Fibroblast of pulmonary artery (primary cell): ENCODE results near the gene MOGAT2.

Source experiments
- DNase-seq: peaks from one replicate; pipeline ENCODE4 v3.0.0-alpha.2; 2010; ENCODE audit warnings: low read depth
- H3K4me3 ChIP-seq: replicated peaks from 2 replicates; pipeline ENCODE4 v1.5.1; 2011; ENCODE audit warnings: low read depth, mild to moderate bottlenecking, control low read depth, low read length, moderate library complexity
- CTCF ChIP-seq: IDR thresholded peaks from 2 replicates; pipeline ENCODE4 v1.5.1; 2011; ENCODE audit warnings: mild to moderate bottlenecking, control low read depth, low read length, inconsistent platforms; ENCODE audit errors: missing control alignments

The MOGAT2 gene

GRCh38 chr11:75766443-75767227, 49.0 kb downstream of the MOGAT2 start:
- TF ChIP-seq CTCF: no peak
- H3K4me3 ChIP-seq: no peak overlapping the region
- no peak for DNase-seq

- no peak overlapping the region for H3K4me3 ChIP-seq
- no peak for DNase-seq
- TF ChIP-seq CTCF: no peak
These were observed 49.6 kb downstream of the MOGAT2 start for GRCh38 chr11:75767228-75767572.

- no peak overlapping the region for H3K4me3 ChIP-seq
- no peak for TF ChIP-seq CTCF
- DNase-seq: no peak
These were observed 50.1 kb downstream of the MOGAT2 start for GRCh38 chr11:75767793-75768111.

- no peak for TF ChIP-seq CTCF
- peak within 1 kb of the TSS; percentile 43 for H3K4me3 ChIP-seq
- DNase-seq: peak; percentile 60
These were observed 50.7 kb downstream of the MOGAT2 start, which contains the start of gene DGAT2 for GRCh38 chr11:75768112-75768908. Gene DGAT2 (plus strand): TSS chr11:75768778. CDS start chr11:75768992, 214 bp downstream.

GRCh38 chr11:75768909-75769771, 51.5 kb downstream of the MOGAT2 start:
- H3K4me3 ChIP-seq: peak overlapping the region; percentile 43
- TF ChIP-seq CTCF: no peak
- DNase-seq: no peak

- no peak overlapping the region for H3K4me3 ChIP-seq
- no peak for TF ChIP-seq CTCF
- no peak for DNase-seq
These were observed 52.5 kb downstream of the MOGAT2 start for GRCh38 chr11:75770102-75770501.
